ENCODE measurements around the gene ACTG1.

DNA sequence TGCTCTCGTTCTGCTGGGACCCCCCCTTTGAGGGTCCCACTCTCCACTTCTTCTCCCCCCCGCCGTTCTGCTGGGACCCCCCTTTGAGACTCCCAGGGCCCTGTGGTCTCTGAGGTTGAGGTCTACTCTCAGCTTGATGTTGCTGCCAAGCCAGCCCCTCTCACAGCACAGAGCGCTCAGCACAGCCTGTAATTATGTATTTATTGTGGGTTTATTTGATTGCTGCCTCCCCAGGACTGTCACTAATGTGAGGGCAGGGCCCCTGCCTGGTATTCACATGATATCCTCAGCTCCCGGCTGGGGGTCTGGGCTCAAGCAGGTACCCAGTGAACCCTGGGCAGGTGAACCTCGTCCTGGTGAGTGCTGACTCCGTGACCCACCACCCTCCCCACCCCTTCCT is 35.4 kb downstream of the ACTG1 start:
- TF ChIP-seq, protein P1, sequence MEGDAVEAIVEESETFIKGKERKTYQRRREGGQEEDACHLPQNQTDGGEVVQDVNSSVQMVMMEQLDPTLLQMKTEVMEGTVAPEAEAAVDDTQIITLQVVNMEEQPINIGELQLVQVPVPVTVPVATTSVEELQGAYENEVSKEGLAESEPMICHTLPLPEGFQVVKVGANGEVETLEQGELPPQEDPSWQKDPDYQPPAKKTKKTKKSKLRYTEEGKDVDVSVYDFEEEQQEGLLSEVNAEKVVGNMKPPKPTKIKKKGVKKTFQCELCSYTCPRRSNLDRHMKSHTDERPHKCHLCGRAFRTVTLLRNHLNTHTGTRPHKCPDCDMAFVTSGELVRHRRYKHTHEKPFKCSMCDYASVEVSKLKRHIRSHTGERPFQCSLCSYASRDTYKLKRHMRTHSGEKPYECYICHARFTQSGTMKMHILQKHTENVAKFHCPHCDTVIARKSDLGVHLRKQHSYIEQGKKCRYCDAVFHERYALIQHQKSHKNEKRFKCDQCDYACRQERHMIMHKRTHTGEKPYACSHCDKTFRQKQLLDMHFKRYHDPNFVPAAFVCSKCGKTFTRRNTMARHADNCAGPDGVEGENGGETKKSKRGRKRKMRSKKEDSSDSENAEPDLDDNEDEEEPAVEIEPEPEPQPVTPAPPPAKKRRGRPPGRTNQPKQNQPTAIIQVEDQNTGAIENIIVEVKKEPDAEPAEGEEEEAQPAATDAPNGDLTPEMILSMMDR (IDR thresholded peaks at IDR 0.05): no peak
- no peak for TF ChIP-seq EZH2 (IDR thresholded peaks at IDR 0.05; ENCODE audit: borderline replicate concordance, insufficient read depth, low read depth, low read length, poor library complexity, severe bottlenecking)

Data from B cell (primary cell).